ENCODE results near the gene PLSCR4. TPM values are rescaled to one million over a fixed set of nuclear protein-coding genes. Genes with fewer than 3 reads are reported as not detected.
A peak's percentile ranks its signal among the peaks of the same experiment; 100 is the strongest.

PLSCR4 gene
- total RNA-seq, 1 donor: 46.3 TPM

DNA sequence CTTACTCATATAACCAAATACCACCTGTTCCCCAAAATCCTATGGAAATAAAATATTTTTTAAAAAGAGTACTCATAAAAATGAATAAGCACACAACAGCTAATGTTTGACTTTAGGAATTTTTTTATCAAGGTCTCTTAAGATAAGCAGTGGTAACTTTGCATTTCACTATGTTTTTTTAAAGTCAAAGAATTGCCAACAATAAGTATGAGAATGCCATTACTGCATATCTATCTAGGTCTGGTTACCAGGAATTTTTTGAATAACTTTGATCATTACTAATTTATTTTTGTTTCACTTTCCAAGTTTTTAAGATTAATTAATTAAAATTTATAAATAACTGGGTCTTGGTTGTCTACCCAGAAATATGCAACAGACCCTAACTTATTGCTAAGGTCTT, 41.5 kb downstream of the PLSCR4 start:
- no peak overlapping the region for H3K4me3 ChIP-seq (ENCODE audit: low read depth, low read length)
- TF ChIP-seq, protein P1, sequence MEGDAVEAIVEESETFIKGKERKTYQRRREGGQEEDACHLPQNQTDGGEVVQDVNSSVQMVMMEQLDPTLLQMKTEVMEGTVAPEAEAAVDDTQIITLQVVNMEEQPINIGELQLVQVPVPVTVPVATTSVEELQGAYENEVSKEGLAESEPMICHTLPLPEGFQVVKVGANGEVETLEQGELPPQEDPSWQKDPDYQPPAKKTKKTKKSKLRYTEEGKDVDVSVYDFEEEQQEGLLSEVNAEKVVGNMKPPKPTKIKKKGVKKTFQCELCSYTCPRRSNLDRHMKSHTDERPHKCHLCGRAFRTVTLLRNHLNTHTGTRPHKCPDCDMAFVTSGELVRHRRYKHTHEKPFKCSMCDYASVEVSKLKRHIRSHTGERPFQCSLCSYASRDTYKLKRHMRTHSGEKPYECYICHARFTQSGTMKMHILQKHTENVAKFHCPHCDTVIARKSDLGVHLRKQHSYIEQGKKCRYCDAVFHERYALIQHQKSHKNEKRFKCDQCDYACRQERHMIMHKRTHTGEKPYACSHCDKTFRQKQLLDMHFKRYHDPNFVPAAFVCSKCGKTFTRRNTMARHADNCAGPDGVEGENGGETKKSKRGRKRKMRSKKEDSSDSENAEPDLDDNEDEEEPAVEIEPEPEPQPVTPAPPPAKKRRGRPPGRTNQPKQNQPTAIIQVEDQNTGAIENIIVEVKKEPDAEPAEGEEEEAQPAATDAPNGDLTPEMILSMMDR (IDR thresholded peaks at IDR 0.05; ENCODE audit: insufficient read depth, low read length): no peak
- peak; percentile 70 for DNase-seq (ENCODE audit: low read depth)

DNA sequence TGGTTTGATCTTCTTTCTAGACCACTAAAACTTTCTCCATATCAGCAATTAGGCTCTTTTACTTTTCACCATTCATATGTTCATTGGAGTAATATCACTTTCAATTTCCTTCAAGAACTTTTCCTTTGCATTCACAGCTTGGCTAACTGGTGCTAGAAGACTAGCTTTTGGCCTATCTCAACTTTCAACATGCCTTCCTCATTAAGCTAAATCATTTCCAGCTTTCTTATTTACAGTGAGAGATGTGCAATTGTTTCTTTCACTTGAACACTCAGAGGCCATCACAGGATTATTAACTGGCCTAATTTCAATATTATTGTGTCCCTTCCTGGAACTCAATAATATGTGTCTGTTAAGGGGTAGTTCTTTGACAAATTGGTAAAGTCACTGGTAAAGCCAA, 47.1 kb downstream of the PLSCR4 start:
- no peak overlapping the region for H3K4me3 ChIP-seq (ENCODE audit: low read depth, low read length)
- no peak for DNase-seq (ENCODE audit: low read depth)
- TF ChIP-seq, protein P1 (IDR thresholded peaks at IDR 0.05; ENCODE audit: insufficient read depth, low read length): no peak

DNA sequence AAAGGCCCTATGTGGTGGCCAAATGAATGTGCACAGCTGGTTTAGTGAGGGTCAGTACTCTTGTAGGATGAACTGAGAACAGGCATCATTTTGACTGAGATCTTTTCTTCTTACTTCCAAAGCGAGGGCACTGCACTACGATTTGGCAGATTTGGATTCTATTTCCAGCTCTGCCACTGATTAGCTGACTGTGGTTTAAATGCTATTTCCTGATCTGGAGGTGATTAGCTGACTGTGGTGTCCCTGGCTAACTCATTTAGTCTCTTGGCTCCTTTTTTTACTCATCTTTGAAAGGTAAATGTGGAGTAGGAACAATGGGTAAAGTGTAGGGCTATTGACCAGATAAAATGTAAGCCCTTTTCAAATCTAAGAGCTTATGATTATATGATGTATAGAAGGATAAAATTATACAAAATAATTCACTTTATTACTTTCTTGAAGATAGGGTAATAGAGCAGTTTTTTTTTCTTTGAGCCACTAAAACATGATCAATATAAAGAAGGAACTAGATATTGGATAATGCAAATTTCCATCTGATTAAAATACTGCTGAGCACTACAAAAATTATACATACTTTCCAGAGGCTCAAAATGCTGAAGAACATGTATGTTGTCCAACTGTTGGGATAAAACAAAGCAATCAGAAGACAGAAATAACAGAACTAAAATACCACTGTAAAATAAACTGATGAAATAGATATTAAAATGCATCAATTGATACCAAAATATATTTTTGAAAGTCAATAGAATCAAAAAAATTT, 50.3 kb downstream of the PLSCR4 start:
- no peak overlapping the region for H3K4me3 ChIP-seq (ENCODE audit: low read depth, low read length)
- TF ChIP-seq, protein P1 (IDR thresholded peaks at IDR 0.05; ENCODE audit: insufficient read depth, low read length): no peak
- DNase-seq (ENCODE audit: low read depth): no peak

DNA sequence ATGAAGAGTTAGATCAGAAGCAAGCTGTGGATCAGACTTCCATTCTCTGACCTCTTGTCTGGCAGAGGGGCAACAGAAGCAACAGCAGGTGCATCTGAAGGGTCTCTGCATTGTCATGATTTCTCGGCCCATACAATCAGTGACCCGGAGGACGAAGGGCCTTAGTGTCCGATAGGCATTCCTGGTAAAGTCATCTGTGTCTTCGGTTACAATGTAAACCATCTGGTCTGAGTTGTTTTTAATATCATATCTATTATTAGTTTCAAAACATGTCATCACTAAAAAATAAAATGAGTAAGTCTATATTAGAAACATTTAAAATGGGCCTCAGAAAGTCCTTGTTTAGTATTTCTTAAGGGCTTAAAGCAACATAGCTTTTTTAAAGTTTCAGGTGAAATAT, 51.1 kb downstream of the PLSCR4 start:
- DNase-seq (ENCODE audit: low read depth): no peak
- no peak overlapping the region for H3K4me3 ChIP-seq (ENCODE audit: low read depth, low read length)
- TF ChIP-seq, protein P1 (IDR thresholded peaks at IDR 0.05; ENCODE audit: insufficient read depth, low read length): no peak

DNA sequence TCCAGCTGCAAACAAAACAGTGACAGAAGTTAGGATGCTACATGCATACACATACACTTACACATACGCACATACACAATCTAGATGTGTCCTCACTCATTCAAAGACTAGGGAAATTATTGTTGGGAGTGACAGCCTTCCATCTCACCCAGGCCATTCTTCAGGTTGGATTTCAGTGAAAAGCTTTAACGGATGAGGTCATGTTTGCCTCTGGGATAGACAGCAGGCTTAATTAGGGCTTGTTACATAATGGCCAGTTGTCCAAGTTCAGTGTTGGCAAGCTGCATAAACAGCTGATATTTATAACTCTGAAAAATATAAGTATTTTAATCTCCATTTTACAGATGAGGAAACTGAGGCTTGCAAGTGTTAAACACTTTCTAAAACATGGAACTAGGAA, 54.1 kb downstream of the PLSCR4 start:
- no peak overlapping the region for H3K4me3 ChIP-seq (ENCODE audit: low read depth, low read length)
- DNase-seq (ENCODE audit: low read depth): no peak
- TF ChIP-seq, protein P1 (IDR thresholded peaks at IDR 0.05; ENCODE audit: insufficient read depth, low read length): no peak

DNA sequence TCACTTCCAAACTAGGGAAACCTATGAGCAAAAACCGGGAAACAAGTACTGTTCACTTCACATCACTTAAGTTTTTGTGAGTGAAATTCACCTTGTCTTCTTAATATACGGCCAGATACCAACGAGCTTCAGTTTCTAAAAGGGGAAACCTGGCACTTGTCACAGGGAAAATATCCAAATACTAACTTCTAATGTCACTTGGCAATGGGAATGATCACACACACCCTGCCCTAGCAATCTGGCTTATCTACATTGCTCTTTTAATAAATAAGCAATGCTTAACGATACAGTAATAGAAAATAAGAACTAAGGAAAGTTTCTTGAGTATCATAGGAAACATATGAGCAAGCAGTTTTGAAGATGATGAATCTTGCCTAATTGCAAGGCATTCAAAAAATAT, 55.3 kb downstream of the PLSCR4 start:
- peak; percentile 32 for DNase-seq (ENCODE audit: low read depth)
- H3K4me3 ChIP-seq (ENCODE audit: low read depth, low read length): no peak overlapping the region
- TF ChIP-seq, protein P1 (IDR thresholded peaks at IDR 0.05; ENCODE audit: insufficient read depth, low read length): no peak

DNA sequence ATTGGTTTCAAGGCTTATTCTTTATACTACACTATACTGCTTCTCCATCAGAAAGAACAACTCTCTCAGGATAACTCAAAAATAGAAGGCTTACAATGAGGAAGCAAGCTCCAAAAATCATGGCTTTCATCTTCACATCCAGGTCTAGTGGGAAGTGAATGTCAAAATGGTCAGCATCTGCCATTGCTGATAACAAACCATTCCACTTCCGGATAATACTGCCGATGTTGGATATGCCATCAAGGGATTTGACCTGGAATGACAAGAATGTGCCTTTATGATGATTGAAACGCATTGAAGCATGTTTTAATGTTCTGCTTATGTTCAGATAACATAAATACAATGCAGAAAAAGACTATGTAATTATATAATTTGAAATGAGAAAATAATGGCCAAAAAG, 55.9 kb downstream of the PLSCR4 start:
- H3K4me3 ChIP-seq (ENCODE audit: low read depth, low read length): no peak overlapping the region
- DNase-seq (ENCODE audit: low read depth): no peak
- TF ChIP-seq, protein P1 (IDR thresholded peaks at IDR 0.05; ENCODE audit: insufficient read depth, low read length): no peak

Measured in fibroblast of the aortic adventitia (primary cell).